GM19463 (cell line): ENCODE data around the gene LYZL1.
"Not testable (repeated sequence)": the region's sequence is repeated elsewhere in the genome, so short reads cannot be mapped to it uniquely, and the experiment has no call there.

Source experiments
- ATAC-seq: cut with Tn5 transposase; IDR thresholded peaks from one replicate; pipeline ENCODE4 v1.9.1; 2021; ENCODE audit warnings: mild to moderate bottlenecking, moderate library complexity; ENCODE audit not compliant: unreplicated experiment

The LYZL1 gene

DNA sequence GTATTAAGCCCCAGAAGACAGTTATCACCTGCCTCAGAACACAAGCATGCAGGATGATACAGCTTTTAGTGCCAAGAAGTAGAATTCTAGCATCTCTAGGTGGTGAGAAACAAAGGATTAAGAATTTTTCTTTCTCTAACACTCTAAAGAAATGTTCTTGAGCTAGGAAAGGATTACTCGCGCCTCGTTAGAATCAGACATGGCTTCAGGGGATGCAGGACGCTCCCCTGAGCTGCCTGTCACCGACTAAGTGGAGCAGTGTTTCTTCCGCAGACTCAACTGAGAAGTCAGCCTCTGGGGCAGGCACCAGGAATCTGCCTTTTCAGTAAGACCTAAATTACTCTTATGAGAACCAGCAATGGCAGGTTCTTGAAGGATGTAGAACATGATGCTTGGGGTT is at the start of gene LYZL1:
TSS of gene LYZL1 (plus strand) at position 165 of the 400 bp plus-strand sequence. CDS start 2,798 bp downstream, outside the sequence.
- ATAC-seq: not testable (repeated sequence)

- ATAC-seq: no peak
Observed at GRCh38 chr10:29239569-29240472, 49.0 kb upstream of the LYZL1 start.

DNA sequence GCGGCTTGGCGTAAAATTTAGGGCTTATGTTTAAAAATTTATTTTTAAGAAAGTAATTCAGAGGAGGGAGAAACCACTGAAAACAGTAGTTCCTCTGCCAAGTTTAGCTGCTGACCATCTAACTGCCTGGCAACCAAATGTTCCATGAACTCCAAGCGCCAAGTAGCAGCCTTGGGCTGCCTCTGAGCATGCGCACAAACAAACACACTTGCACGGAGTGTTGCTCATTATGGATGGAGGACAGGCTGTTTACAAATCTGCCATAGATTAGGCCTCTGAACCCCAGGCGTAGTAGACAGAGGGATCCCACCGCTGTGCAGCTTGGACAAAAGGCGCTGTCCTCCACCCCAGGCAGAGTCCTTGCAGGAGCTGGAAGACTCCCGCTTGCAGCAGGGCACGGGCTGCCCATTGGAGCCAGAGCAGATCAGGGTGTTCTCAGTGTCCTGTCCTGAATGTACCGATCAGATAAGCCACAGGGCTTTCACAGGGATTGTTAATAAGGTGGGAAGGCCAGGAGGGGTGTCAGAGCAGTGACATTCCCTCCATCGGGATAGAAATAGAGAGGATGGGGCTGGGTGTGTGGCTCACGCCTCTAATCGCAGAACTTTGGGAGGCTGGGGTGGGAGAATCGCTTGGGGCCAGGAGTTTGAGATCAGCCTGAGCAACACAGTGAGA is 47.7 kb upstream of the LYZL1 start:
- ATAC-seq: no peak

- no peak for ATAC-seq
Observed at GRCh38 chr10:29241925-29242324, 46.9 kb upstream of the LYZL1 start.

DNA sequence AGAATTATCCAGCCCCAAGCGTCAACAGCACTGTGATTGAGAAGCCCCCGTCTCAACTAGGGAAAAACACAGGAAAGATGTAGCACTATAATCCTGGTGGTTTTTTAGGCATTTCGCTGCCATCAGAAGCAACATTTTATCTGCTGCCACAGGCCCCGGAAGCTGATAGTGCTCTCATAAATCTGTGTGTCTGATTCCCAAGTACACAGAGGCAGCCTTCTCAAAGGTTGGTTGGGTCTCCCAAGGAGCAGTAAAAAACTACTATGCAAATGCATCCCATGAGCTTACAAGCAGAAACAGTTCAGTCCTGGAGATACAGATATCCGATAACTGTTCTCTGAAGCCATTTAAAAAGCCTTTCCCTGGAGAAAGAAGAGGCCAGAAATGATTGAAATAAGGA is 45.8 kb upstream of the LYZL1 start:
- no peak for ATAC-seq

- no peak for ATAC-seq
Observed at GRCh38 chr10:29243750-29244149, 45.1 kb upstream of the LYZL1 start.

- ATAC-seq: no peak
Observed at GRCh38 chr10:29244978-29245377, 43.9 kb upstream of the LYZL1 start.

DNA sequence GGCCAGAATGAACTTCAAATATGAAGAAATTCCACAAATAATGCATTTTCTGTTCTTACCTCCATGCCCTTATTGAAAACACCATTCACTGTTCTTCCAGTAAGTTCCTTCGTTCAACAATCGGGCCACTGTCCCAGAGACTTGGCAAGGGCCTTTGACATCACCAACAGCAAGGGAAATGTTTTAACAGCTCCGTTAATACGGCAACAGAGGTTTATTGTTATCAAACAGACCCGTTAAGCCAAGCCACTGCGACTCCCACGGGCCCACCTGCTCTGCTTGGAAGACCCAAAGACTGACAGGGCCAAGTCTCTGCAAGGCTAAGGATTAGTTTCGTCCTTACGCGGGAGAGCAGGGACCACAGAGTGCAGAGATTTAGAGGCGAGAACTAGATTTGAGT is 43.4 kb upstream of the LYZL1 start:
- no peak for ATAC-seq

- no peak for ATAC-seq
Observed at GRCh38 chr10:29246449-29246848, 42.4 kb upstream of the LYZL1 start.

DNA sequence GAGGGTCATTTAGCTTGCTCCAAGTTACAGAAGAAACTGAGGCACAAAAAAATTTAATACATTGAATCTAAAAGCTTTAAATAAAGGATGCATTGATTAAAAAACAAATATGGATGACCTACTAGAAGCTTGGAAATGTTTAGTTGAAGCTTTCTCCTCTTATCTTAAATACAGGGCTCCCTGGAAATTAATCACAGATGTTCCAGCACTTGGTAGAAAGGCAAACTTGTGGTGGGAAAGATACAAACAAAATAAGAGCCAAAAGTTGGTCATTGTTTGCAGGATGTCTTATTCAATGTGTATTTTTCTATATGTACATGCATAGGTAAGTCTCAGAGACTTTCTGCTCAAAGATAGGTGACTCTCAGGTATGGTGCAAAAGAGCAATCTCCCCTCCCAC is 40.7 kb upstream of the LYZL1 start:
- ATAC-seq: no peak

- ATAC-seq: no peak
Observed at GRCh38 chr10:29249018-29249417, 39.9 kb upstream of the LYZL1 start.

- ATAC-seq: no peak
Observed at GRCh38 chr10:29250066-29250465, 38.8 kb upstream of the LYZL1 start.

DNA sequence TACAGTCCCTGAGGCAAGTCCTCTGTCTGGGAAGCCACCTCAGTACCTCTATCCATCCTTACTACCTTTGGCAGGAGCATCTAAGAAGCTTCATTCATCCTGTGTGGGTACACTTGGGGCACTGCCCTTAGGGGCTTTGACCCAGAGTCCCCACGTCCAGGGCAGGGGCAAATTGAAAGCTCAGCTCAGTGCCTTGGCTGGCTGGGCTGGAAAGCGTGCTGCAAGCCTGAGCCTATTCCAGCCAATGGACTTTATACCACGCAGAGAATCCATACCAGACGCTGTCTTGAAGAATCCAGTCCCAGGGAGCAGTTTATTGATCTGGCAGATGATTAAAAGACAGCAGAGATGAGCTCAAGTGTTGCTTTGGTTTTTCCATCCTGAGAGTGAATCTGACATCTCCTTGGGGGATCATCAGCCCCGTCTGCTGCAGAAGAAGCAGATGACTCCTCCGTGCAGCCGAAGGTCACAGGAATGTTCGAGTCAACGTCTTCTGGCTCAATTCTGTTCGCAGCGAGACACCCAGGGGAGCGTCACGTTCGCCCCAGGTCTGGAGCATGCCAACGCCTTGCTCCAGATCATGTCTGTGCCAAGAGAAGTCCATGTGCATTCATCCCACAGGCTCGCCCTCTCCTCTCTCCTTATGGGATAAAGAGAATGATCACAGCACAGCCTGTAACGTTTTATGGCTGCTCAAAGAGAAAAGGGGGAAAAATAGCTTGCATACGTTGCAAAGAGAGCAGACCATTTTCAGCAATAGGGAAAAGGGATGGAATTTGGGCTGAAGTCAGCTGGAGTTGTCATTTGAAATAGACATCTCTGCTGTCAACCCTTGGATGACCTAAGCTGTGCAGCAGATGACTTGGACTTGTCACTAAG is 35.8 kb upstream of the LYZL1 start:
- ATAC-seq: no peak

DNA sequence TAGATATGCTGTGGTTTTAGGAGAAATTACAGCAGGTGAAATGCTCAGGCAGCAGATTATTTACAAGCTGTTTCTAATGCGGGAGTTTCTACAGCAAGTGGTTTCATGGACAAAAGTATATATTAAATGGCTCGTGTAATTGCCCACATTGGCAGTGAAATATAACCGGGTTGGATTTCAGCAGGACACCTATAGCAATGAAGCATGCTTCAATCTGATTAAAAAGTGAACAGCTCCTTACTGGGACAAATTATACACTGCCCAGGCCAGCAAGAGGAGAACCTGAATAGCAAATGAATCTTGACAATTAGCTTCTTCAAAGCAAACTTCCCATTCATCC is 35.2 kb upstream of the LYZL1 start:
- no peak for ATAC-seq

DNA sequence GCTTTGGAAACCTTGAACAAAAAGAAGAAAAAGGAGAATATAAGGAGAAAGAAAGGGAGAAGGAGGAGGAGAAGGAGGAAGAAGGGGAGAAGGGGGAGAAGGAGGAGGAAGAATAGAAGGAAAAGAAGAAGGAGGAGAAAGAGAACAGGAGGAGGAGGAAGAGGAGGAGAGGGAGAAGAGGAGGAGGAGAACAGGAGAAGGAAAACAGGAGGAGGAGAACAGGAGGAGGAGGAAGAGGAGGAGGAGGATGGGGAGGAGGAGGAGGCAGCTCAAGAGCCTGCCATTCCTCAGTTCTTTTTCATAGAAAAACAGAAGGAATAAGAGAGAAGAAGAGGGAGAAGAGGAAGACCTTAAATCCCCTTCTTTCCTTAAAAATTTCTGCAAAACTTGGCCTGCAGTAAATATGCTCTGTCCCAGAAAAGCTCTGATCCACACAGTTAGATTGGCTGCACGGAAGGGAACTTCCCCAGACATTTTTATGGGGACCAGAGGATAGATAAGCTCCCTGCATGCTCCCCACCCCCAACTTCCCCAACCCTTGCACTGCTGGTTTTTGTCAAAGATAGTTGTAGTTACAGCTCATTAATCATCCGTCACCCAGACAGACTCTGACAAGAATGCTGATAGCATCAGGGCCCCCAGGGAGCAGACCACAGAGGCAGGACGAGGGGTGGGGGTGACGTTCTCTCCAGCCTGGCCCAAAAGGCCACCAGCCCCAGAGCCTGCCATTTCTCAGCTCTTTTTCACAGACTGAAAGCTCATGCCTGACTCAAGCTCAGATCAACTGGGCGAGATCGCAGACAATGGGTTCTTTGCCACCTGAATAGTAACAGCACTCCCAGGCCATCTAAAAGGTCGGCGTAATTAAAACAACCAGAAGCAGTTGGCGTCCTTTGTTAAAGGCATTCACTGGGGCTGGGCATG is 34.5 kb upstream of the LYZL1 start:
- no peak for ATAC-seq

DNA sequence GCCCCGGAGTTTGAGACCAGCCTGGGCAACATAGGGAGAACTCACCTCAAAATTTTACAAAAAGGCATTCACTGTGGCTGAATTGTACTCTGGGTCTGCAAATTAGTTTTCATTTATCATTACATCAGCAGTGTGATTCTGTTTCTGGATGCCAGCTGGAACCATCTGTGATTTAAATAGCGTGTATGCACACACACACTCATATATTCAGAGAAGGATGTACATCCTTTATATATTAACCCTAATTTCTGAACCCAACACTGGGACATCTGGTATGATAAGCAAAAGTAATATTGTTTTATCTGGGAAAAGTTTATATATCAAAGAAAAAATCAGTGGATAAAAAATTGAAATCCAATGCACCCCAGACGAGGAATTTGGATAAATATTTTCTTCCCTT is 33.8 kb upstream of the LYZL1 start:
- no peak for ATAC-seq

DNA sequence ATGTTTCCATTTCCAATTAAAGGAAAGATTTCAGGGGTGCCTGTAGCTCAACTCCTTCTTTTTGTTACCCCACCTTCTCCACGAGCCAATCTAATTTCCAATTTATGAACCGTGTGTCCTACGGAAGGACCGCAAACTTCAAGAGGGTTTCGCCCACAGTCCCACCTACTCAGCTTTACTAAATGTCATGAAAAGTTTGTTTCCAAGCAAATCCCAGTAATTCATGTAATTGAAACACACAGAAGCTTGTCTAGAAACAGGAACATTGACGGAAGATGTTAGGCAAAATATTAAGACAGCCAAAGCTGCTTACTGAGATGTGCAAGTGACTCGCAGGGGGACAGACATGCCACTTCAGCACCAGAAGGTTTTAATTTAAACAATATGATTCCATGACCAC is 32.9 kb upstream of the LYZL1 start:
- ATAC-seq: no peak

DNA sequence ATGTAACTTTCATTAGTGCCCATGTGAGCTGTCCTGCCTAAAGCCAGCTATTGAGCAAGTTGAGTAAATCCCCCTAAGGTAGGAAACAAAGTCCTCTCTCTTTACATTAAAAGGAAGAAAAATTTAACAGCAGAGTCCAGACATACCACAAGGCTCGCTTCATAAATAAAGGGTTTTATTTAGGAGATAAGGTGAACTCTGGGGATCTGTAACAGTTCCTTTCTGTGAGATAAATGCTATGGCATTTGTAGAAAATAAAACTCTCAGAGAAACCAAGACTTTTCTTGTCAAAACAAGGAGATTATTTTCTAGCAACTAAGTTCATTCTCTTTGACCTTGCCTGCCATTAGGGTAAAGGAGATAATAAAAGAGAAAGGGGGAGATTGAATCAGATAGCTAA is 32.3 kb upstream of the LYZL1 start:
- no peak for ATAC-seq

- no peak for ATAC-seq
Observed at GRCh38 chr10:29257106-29257783, 31.6 kb upstream of the LYZL1 start.

GRCh38 chr10:29257784-29258135 is 31.1 kb upstream of the LYZL1 start:
- no peak for ATAC-seq
